H9 (cell line): ENCODE results near the gene NEMF. TPM values are rescaled to one million over a fixed set of nuclear protein-coding genes. Genes with fewer than 3 reads are reported as not detected.

Source experiments
- DNase-seq: peaks from one replicate; pipeline ENCODE4 v3.0.0-alpha.2; 2017
- H2AFZ ChIP-seq: one replicate; pipeline ENCODE4 v1.6.1; 2013; ENCODE audit warnings: mild to moderate bottlenecking, low read length, control low read depth, moderate library complexity
- H2AK5ac ChIP-seq: 2 replicates; pipeline ENCODE4 v1.6.1; 2013; ENCODE audit warnings: low read length, control low read depth, mixed read lengths; ENCODE audit not compliant: insufficient read length
- H2BK120ac ChIP-seq: one replicate; pipeline ENCODE4 v1.6.1; 2013; ENCODE audit warnings: low read depth, mild to moderate bottlenecking, low read length, control low read depth, inconsistent platforms; ENCODE audit not compliant: poor library complexity, severe bottlenecking
- H2BK12ac ChIP-seq: 2 replicates; pipeline ENCODE4 v1.6.1; 2013; ENCODE audit warnings: low read length, control low read depth, mixed read lengths, low read depth; ENCODE audit not compliant: insufficient read length
- H2BK15ac ChIP-seq: 2 replicates; pipeline ENCODE4 v1.6.1; 2013; ENCODE audit warnings: low read depth, low read length, control low read depth
- H2BK20ac ChIP-seq: one replicate; pipeline ENCODE4 v1.6.1; 2013; ENCODE audit warnings: low read depth, mild to moderate bottlenecking, low read length, control low read depth, inconsistent platforms; ENCODE audit not compliant: poor library complexity, severe bottlenecking
- H2BK5ac ChIP-seq: 2 replicates; pipeline ENCODE4 v1.6.1; 2013; ENCODE audit warnings: low read length, control low read depth, mixed read lengths; ENCODE audit not compliant: insufficient read length
- H3K14ac ChIP-seq: 2 replicates; pipeline ENCODE4 v1.6.1; 2013; ENCODE audit warnings: low read length, control low read depth; ENCODE audit not compliant: insufficient read depth
- H3K18ac ChIP-seq: 2 replicates; pipeline ENCODE4 v1.6.1; 2013; ENCODE audit warnings: low read depth, mild to moderate bottlenecking, mixed read lengths, low read length, control low read depth; ENCODE audit not compliant: insufficient read length
- H3K23ac ChIP-seq: 2 replicates; pipeline ENCODE4 v1.6.1; 2013; ENCODE audit warnings: low read length, control low read depth, mixed read lengths, low read depth; ENCODE audit not compliant: insufficient read length
- H3K23me2 ChIP-seq: 2 replicates; pipeline ENCODE4 v1.6.1; 2013; ENCODE audit warnings: low read depth, mild to moderate bottlenecking, mixed read lengths, low read length, control low read depth; ENCODE audit not compliant: insufficient read length, poor library complexity, severe bottlenecking
- H3K27ac ChIP-seq: 2 replicates; pipeline ENCODE4 v1.5.1; 2013; ENCODE audit warnings: low read length, control low read depth, mixed read lengths, low read depth; ENCODE audit not compliant: insufficient read length
- H3K27me3 ChIP-seq: 2 replicates; pipeline ENCODE4 v1.6.1; 2013; ENCODE audit warnings: low read length, control low read depth, inconsistent platforms; ENCODE audit not compliant: insufficient read depth
- H3K4ac ChIP-seq: 2 replicates; pipeline ENCODE4 v1.6.1; 2013; ENCODE audit warnings: low read depth, mild to moderate bottlenecking, control low read depth, inconsistent platforms, low read length, moderate library complexity
- H3K4me1 ChIP-seq: 2 replicates; pipeline ENCODE4 v1.6.1; 2013; ENCODE audit warnings: low read length, control low read depth, inconsistent platforms; ENCODE audit not compliant: insufficient read depth
- H3K4me2 ChIP-seq: 2 replicates; pipeline ENCODE4 v1.6.1; 2013; ENCODE audit warnings: low read length, control low read depth, mixed read lengths; ENCODE audit not compliant: insufficient read length, insufficient read depth
- H3K56ac ChIP-seq: 2 replicates; pipeline ENCODE4 v1.6.1; 2013; ENCODE audit warnings: low read depth, mild to moderate bottlenecking, mixed read lengths, low read length, control low read depth; ENCODE audit not compliant: insufficient read length
- H3K79me1 ChIP-seq: 2 replicates; pipeline ENCODE4 v1.6.1; 2013; ENCODE audit warnings: low read depth, mild to moderate bottlenecking, moderate library complexity, low read length, control low read depth, inconsistent platforms; ENCODE audit not compliant: insufficient read depth, poor library complexity, severe bottlenecking
- H3K79me2 ChIP-seq: 2 replicates; pipeline ENCODE4 v1.6.1; 2013; ENCODE audit warnings: low read length, control low read depth, inconsistent platforms; ENCODE audit not compliant: insufficient read depth
- H3K9ac ChIP-seq: 2 replicates; pipeline ENCODE4 v1.6.1; 2013; ENCODE audit warnings: low read length, control low read depth, mixed read lengths; ENCODE audit not compliant: insufficient read length; ENCODE audit errors: extremely low read depth
- H3K9me3 ChIP-seq: one replicate; pipeline ENCODE4 v1.6.1; 2013; ENCODE audit warnings: low read depth, low read length, inconsistent platforms; ENCODE audit not compliant: control insufficient read depth
- H3T11ph ChIP-seq: one replicate; pipeline ENCODE4 v1.6.1; 2013; ENCODE audit warnings: mild to moderate bottlenecking, low read length, control low read depth, inconsistent platforms
- H4K20me1 ChIP-seq: one replicate; pipeline ENCODE4 v1.6.1; 2013; ENCODE audit not compliant: control insufficient read depth, insufficient read length, insufficient read depth
- H4K5ac ChIP-seq: 2 replicates; pipeline ENCODE4 v1.6.1; 2013; ENCODE audit warnings: low read depth, mild to moderate bottlenecking, mixed read lengths, low read length, control low read depth; ENCODE audit not compliant: insufficient read length
- H4K8ac ChIP-seq: replicated peaks from 2 replicates; pipeline ENCODE4 v1.6.1; 2013; ENCODE audit warnings: low read length, control low read depth, mixed read lengths, low read depth; ENCODE audit not compliant: insufficient read length
- H4K91ac ChIP-seq: 2 replicates; pipeline ENCODE4 v1.6.1; 2013; ENCODE audit warnings: low read depth, mild to moderate bottlenecking, moderate library complexity, mixed read lengths, low read length, control low read depth; ENCODE audit not compliant: insufficient read length
- H3K27ac Mint-ChIP-seq, 3 experiments: 2 replicates in 2 of 3; 3 replicates in 1 of 3; pipeline ENCODE4 v1.8.0; 2020 to 2021; ENCODE audit warnings: mixed read lengths in 3 of 3, mild to moderate bottlenecking in 1 of 3, moderate library complexity in 1 of 3
- H3K27me3 Mint-ChIP-seq: 2 replicates; pipeline ENCODE4 v1.8.0; 2021; ENCODE audit warnings: low read depth, mild to moderate bottlenecking, moderate library complexity, mixed read lengths
- H3K36me3 Mint-ChIP-seq, 3 experiments: 2 replicates in 2 of 3; 3 replicates in 1 of 3; pipeline ENCODE4 v1.8.0; 2020 to 2021; ENCODE audit warnings: low read depth in 3 of 3, mixed read lengths in 3 of 3; ENCODE audit not compliant: insufficient read depth in 1 of 3
- H3K4me1 Mint-ChIP-seq, 2 experiments: 2 replicates each; pipeline ENCODE4 v1.8.0; 2020; ENCODE audit warnings: mixed read lengths in 2 of 2
- H3K4me3 Mint-ChIP-seq, 2 experiments: 2 replicates in 1 of 2; 3 replicates in 1 of 2; pipeline ENCODE4 v1.8.0; 2020 to 2021; ENCODE audit warnings: mild to moderate bottlenecking in 2 of 2, mixed read lengths in 2 of 2, moderate library complexity in 1 of 2
- H3K9me3 Mint-ChIP-seq, 2 experiments: 2 replicates in 1 of 2; 3 replicates in 1 of 2; pipeline ENCODE4 v1.8.0; 2020; ENCODE audit warnings: mild to moderate bottlenecking in 2 of 2, mixed read lengths in 2 of 2, moderate library complexity in 1 of 2
- CTCF ChIP-seq: fragments of 200-600 bp; sonication (generic); conservative IDR thresholded peaks from 3 replicates; pipeline ENCODE4 v1.8.0; 2021; ENCODE audit warnings: antibody characterized with exemption, mild to moderate bottlenecking
- WGBS: extraction: QIAGEN DNeasy Blood & Tissue Kit; methylation state at CpG from one replicate; pipeline ENCODE4 v1.1.7; 2013; ENCODE audit warnings: missing lambda C conversion rate, low lambda C conversion rate, mixed read lengths; ENCODE audit not compliant: insufficient read length; ENCODE audit errors: extremely low coverage; 5-methylcytosine and 5-hydroxymethylcytosine counted together
- total RNA-seq: library from RNA; stranded (reverse); gene quantifications from 2 replicates; pipeline ENCODE4 v1.2.1, GENCODE V29; 2021

The NEMF gene
- total RNA-seq, 1 experiment from 2014 or later: 57.4 TPM

GRCh38 chr14:49892301-49892635, 39.7 kb upstream of the NEMF start:
- Histone ChIP-seq H2AFZ (no peak overlapping the region), H3K23me2 (peaks cover 9% of the 10 kb centered on the region), H3K18ac (peak overlapping the region; percentile 88), H4K5ac (no peak overlapping the region), H2BK12ac (no peak overlapping the region), H2BK120ac (peak overlapping the region; percentile 89), H4K20me1 (no peaks in the 10 kb centered on the region), H3K56ac (no peak overlapping the region), H3K4ac (no peak overlapping the region), H3T11ph (no peak overlapping the region), H3K9ac (peak overlapping the region; percentile 76), H3K9me3 (no peaks in the 10 kb centered on the region), H3K14ac (peak overlapping the region; percentile 97), H4K8ac (no peak overlapping the region), H3K79me1 (no peaks in the 10 kb centered on the region), H3K23ac (no peak overlapping the region), H2BK15ac (no peak overlapping the region), H3K27me3 (no peaks in the 10 kb centered on the region), H3K4me1 (no peaks in the 10 kb centered on the region), H3K4me2 (peak overlapping the region; percentile 73), H4K91ac (no peak overlapping the region), H2AK5ac (no peak overlapping the region), H3K79me2 (peaks cover 20% of the 10 kb centered on the region; the same call in 1 of the 2 replicates), H2BK5ac (no peak overlapping the region), H3K27ac (peak overlapping the region; percentile 37), H2BK20ac (no peak overlapping the region)
- Mint-ChIP-seq H3K9me3 (peaks cover 0 to 2% of the 10 kb centered on the region in 2 experiments; a peak in 2 of 5 replicates), H3K27ac (peak overlapping the region; percentile 99), H3K27me3 (no peaks in the 10 kb centered on the region), H3K4me1 (peaks cover 33 to 34% of the 10 kb centered on the region in 2 experiments), H3K4me3 (peak overlapping the region; percentile 92 to 94), H3K36me3 (peaks cover 18 to 27% (median 21%) of the 10 kb centered on the region in 3 experiments)
- TF ChIP-seq CTCF: no peak
- WGBS: no CpG with 5 or more reads among the region's 12 CpGs
- DNase-seq: no peak
